Measurements from ENCODE around the gene USP7. TPM values are rescaled to one million over a fixed set of nuclear protein-coding genes. Genes with fewer than 3 reads are reported as not detected.

USP7 gene
- total RNA-seq, 1 experiment from 2014 or later, result 148 TPM

GRCh38 chr16:8903004-8903403, 60.7 kb downstream of the USP7 start:
- H3K9me3 ChIP-seq, result no peaks in the 10 kb centered on the region
- Mint-ChIP-seq H3K36me3 (ENCODE audit: insufficient read depth, unreplicated experiment) (peaks cover 90% of the 10 kb centered on the region), H3K4me3 (ENCODE audit: unreplicated experiment) (no peak overlapping the region), H3K27ac (ENCODE audit: unreplicated experiment) (no peak overlapping the region), H3K4me1 (ENCODE audit: low read depth, unreplicated experiment) (peaks cover under 1% of the 10 kb centered on the region), H3K9me3 (ENCODE audit: unreplicated experiment) (no peaks in the 10 kb centered on the region), H3K27me3 (ENCODE audit: insufficient read depth, unreplicated experiment) (no peaks in the 10 kb centered on the region)
- ChIA-PET POLR2A (no interaction called here), CTCF (interaction anchor here (0.7 kb wide), 1 partner anchor 100 kb away, joined by 4 read pairs; no protein-coding TSS in a partner anchor)
- no peak overlapping the region for H3K4me3 ChIP-seq (ENCODE audit: low read depth, low read length)
- H3K36me3 ChIP-seq (ENCODE audit: control insufficient read depth, insufficient read depth, low read length), result peaks cover 8% of the 10 kb centered on the region
- H3K4me1 ChIP-seq, result no peaks in the 10 kb centered on the region
- intact Hi-C loops (cut with micrococcal nuclease; ENCODE audit: unreplicated experiment), result no loop called here
- no peaks in the 10 kb centered on the region for H3K27me3 ChIP-seq (replicated peaks; ENCODE audit: control insufficient read depth, insufficient read depth, low read length)
- DNase-seq, result no peak
- TF ChIP-seq, protein P1, sequence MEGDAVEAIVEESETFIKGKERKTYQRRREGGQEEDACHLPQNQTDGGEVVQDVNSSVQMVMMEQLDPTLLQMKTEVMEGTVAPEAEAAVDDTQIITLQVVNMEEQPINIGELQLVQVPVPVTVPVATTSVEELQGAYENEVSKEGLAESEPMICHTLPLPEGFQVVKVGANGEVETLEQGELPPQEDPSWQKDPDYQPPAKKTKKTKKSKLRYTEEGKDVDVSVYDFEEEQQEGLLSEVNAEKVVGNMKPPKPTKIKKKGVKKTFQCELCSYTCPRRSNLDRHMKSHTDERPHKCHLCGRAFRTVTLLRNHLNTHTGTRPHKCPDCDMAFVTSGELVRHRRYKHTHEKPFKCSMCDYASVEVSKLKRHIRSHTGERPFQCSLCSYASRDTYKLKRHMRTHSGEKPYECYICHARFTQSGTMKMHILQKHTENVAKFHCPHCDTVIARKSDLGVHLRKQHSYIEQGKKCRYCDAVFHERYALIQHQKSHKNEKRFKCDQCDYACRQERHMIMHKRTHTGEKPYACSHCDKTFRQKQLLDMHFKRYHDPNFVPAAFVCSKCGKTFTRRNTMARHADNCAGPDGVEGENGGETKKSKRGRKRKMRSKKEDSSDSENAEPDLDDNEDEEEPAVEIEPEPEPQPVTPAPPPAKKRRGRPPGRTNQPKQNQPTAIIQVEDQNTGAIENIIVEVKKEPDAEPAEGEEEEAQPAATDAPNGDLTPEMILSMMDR (IDR thresholded peaks at IDR 0.05; ENCODE audit: insufficient read depth in 1 of 2, low read depth in 1 of 2, low read length in 1 of 2, severe bottlenecking in 1 of 2, unreplicated experiment in 1 of 2), result no peak
- no TSS peak for BruUV-seq (replicated peaks)

DNA sequence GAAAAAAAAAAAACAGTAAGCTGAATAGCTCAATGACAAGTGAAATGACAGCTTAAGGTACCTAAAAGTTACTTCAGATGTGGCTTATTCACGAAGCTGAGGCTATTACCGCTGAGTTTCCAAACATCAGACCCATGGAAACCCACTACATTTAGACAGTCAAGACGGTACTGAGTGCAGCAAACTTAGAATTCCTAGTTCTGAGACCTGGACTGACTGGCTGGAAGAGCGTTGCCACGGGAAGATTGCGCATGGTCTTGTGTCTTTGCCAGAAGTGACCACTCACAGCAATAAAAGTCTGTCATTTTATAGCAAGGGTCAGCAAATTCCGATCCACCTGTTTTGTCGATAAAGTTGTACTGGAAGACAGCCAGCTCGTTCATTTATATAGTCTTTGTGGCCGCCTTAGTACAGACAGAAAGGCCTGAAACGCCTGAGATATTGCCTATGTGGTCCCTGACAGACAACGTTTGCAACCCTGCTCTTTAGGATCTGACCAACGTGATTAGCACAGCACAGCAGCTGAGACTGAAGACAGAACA, 62.3 kb downstream of the USP7 start:
- H3K36me3 ChIP-seq (ENCODE audit: control insufficient read depth, insufficient read depth, low read length), result peaks cover 10% of the 10 kb centered on the region
- Mint-ChIP-seq H3K9me3 (ENCODE audit: unreplicated experiment) (no peaks in the 10 kb centered on the region), H3K27me3 (ENCODE audit: insufficient read depth, unreplicated experiment) (no peaks in the 10 kb centered on the region), H3K4me3 (ENCODE audit: unreplicated experiment) (no peak overlapping the region), H3K36me3 (ENCODE audit: insufficient read depth, unreplicated experiment) (peaks cover 96% of the 10 kb centered on the region), H3K4me1 (ENCODE audit: low read depth, unreplicated experiment) (no peaks in the 10 kb centered on the region), H3K27ac (ENCODE audit: unreplicated experiment) (no peak overlapping the region)
- POLR2A ChIA-PET, result no interaction called here
- CTCF ChIA-PET, result interaction anchor here (0.8 to 1.4 kb wide), 2 partner anchors 35 to 108 kb away, joined by 3 read pairs; no protein-coding TSS in a partner anchor
- H3K4me1 ChIP-seq, result no peaks in the 10 kb centered on the region
- H3K27me3 ChIP-seq (replicated peaks; ENCODE audit: control insufficient read depth, insufficient read depth, low read length), result no peaks in the 10 kb centered on the region
- no TSS peak for BruUV-seq (replicated peaks)
- intact Hi-C loops (cut with micrococcal nuclease; ENCODE audit: unreplicated experiment), result no loop called here
- H3K4me3 ChIP-seq (ENCODE audit: low read depth, low read length), result no peak overlapping the region
- no peak for DNase-seq
- no peaks in the 10 kb centered on the region for H3K9me3 ChIP-seq
- TF ChIP-seq, protein P1 (IDR thresholded peaks at IDR 0.05; ENCODE audit: insufficient read depth in 1 of 2, low read depth in 1 of 2, low read length in 1 of 2, severe bottlenecking in 1 of 2, unreplicated experiment in 1 of 2), result no peak

GRCh38 chr16:8900343-8900742, 63.4 kb downstream of the USP7 start:
- no peak overlapping the region for H3K27ac Mint-ChIP-seq (ENCODE audit: unreplicated experiment)
- Histone ChIP-seq H3K4me3 (ENCODE audit: low read depth, low read length) (no peak overlapping the region), H3K27me3 (replicated peaks; ENCODE audit: control insufficient read depth, insufficient read depth, low read length) (no peaks in the 10 kb centered on the region), H3K9me3 (no peaks in the 10 kb centered on the region), H3K4me1 (no peaks in the 10 kb centered on the region), H3K36me3 (ENCODE audit: control insufficient read depth, insufficient read depth, low read length) (peaks cover 8% of the 10 kb centered on the region)
- H3K27me3 Mint-ChIP-seq (ENCODE audit: insufficient read depth, unreplicated experiment), result no peaks in the 10 kb centered on the region
- ChIA-PET CTCF (interaction anchor here (1.4 to 1.5 kb wide), 2 partner anchors 37 to 109 kb away, joined by 3 read pairs; no protein-coding TSS in a partner anchor), POLR2A (no interaction called here)
- no peaks in the 10 kb centered on the region for H3K4me1 Mint-ChIP-seq (ENCODE audit: low read depth, unreplicated experiment)
- no peak overlapping the region for H3K4me3 Mint-ChIP-seq (ENCODE audit: unreplicated experiment)
- H3K36me3 Mint-ChIP-seq (ENCODE audit: insufficient read depth, unreplicated experiment), result peaks cover 95% of the 10 kb centered on the region
- TF ChIP-seq, protein P1 (IDR thresholded peaks at IDR 0.05; ENCODE audit: insufficient read depth in 1 of 2, low read depth in 1 of 2, low read length in 1 of 2, severe bottlenecking in 1 of 2, unreplicated experiment in 1 of 2), result no peak
- H3K9me3 Mint-ChIP-seq (ENCODE audit: unreplicated experiment), result no peaks in the 10 kb centered on the region
- intact Hi-C loops (cut with micrococcal nuclease; ENCODE audit: unreplicated experiment), result no loop called here
- TSS peak; percentile 8 for BruUV-seq (replicated peaks)
- no peak for DNase-seq
